Osteoblast (primary cell): ENCODE measurements around the gene AACS. TPM values are rescaled to one million over a fixed set of nuclear protein-coding genes. Genes with fewer than 3 reads are reported as not detected.

Experiments
- DNase-seq: peaks from one replicate; pipeline ENCODE4 v3.0.0; 2011; ENCODE audit warnings: low spot score, mixed read lengths; ENCODE audit not compliant: insufficient read length; ENCODE audit errors: missing footprints
- H2AFZ ChIP-seq: 2 replicates; pipeline ENCODE4 v1.6.0; 2011; ENCODE audit warnings: mild to moderate bottlenecking, low read length
- H3K27ac ChIP-seq: 2 replicates; pipeline ENCODE4 v1.5.1; 2011; ENCODE audit warnings: mild to moderate bottlenecking, low read depth, low read length, moderate library complexity
- H3K27me3 ChIP-seq: 2 replicates; pipeline ENCODE4 v1.6.0; 2012; ENCODE audit warnings: mild to moderate bottlenecking, control low read depth, inconsistent platforms, low read length, moderate library complexity; ENCODE audit not compliant: insufficient read depth
- H3K36me3 ChIP-seq: 2 replicates; pipeline ENCODE4 v1.5.1; 2011; ENCODE audit warnings: mild to moderate bottlenecking, low read length, control low read depth, moderate library complexity; ENCODE audit not compliant: insufficient read depth
- H3K4me1 ChIP-seq: 2 replicates; pipeline ENCODE4 v1.5.1; 2011; ENCODE audit warnings: mild to moderate bottlenecking, low read length, control low read depth, moderate library complexity; ENCODE audit not compliant: insufficient read depth
- H3K4me2 ChIP-seq: 2 replicates; pipeline ENCODE4 v1.6.0; 2011; ENCODE audit warnings: mild to moderate bottlenecking, low read length; ENCODE audit not compliant: insufficient read depth
- H3K4me3 ChIP-seq: fragments of 200-600 bp; sonication (generic); 3 replicates; pipeline ENCODE4 v1.5.1; 2012; ENCODE audit warnings: mild to moderate bottlenecking, low read length, inconsistent platforms; ENCODE audit not compliant: insufficient read depth
- H3K79me2 ChIP-seq: 2 replicates; pipeline ENCODE4 v1.6.0; 2012; ENCODE audit warnings: mild to moderate bottlenecking, low read length, control low read depth, inconsistent platforms; ENCODE audit not compliant: insufficient read depth
- H3K9me3 ChIP-seq: 2 replicates; pipeline ENCODE4 v1.5.1; 2011; ENCODE audit warnings: low read depth, low read length, control low read depth
- H4K20me1 ChIP-seq: 2 replicates; pipeline ENCODE4 v1.6.0; 2012; ENCODE audit warnings: mild to moderate bottlenecking, low read length, control low read depth; ENCODE audit not compliant: insufficient read depth
- CTCF ChIP-seq: IDR thresholded peaks from 2 replicates; pipeline ENCODE4 v1.5.1; 2011; ENCODE audit warnings: mild to moderate bottlenecking, low read depth, low read length, moderate library complexity; ENCODE audit errors: extremely low read depth
- total RNA-seq: library from RNA; depleted of rRNA; stranded (reverse); fragments of >200 nt; gene quantifications from 2 replicates; pipeline ENCODE4 v1.2.3, GENCODE V29; 2012

Gene AACS
- total RNA-seq, 1 donor, result 26.4 TPM

- peak overlapping the region; percentile 65 for H3K4me2 ChIP-seq
- no peak overlapping the region for H2AFZ ChIP-seq
- peak; percentile 100 for DNase-seq
- no peak overlapping the region for H3K27ac ChIP-seq
- H3K9me3 ChIP-seq, result no peaks in the 10 kb centered on the region
- H3K4me1 ChIP-seq, result peaks cover 4% of the 10 kb centered on the region
- no peaks in the 10 kb centered on the region for H3K79me2 ChIP-seq
- H4K20me1 ChIP-seq, result no peaks in the 10 kb centered on the region
- peak; percentile 97 for TF ChIP-seq CTCF
- no peaks in the 10 kb centered on the region for H3K36me3 ChIP-seq
- H3K27me3 ChIP-seq, result peaks cover 13% of the 10 kb centered on the region
- H3K4me3 ChIP-seq, result peak overlapping the region; percentile 42
Observed at GRCh38 chr12:125183187-125184067, 118.2 kb downstream of the AACS start.

GRCh38 chr12:125184213-125184967 lies 119.2 kb downstream of the AACS start:
- no peak overlapping the region for H3K4me2 ChIP-seq

GRCh38 chr12:125185311-125185739 lies 120.1 kb downstream of the AACS start:
- Histone ChIP-seq H3K36me3 (no peaks in the 10 kb centered on the region), H3K27me3 (peaks cover 30% of the 10 kb centered on the region), H3K27ac (no peak overlapping the region), H3K79me2 (no peaks in the 10 kb centered on the region), H3K4me3 (no peak overlapping the region), H4K20me1 (no peaks in the 10 kb centered on the region), H3K9me3 (no peaks in the 10 kb centered on the region), H2AFZ (no peak overlapping the region), H3K4me1 (peaks cover 4% of the 10 kb centered on the region), H3K4me2 (no peak overlapping the region)
- no peak for TF ChIP-seq CTCF
- no peak for DNase-seq

More at GRCh38 chr12:125184213-125184967, 119.2 kb downstream of the AACS start:
- Histone ChIP-seq H3K9me3 (no peaks in the 10 kb centered on the region), H3K4me1 (peaks cover 4% of the 10 kb centered on the region), H3K27me3 (peaks cover 23% of the 10 kb centered on the region), H3K27ac (no peak overlapping the region), H3K4me3 (no peak overlapping the region), H4K20me1 (no peaks in the 10 kb centered on the region), H3K36me3 (no peaks in the 10 kb centered on the region), H2AFZ (no peak overlapping the region), H3K79me2 (no peaks in the 10 kb centered on the region)
- DNase-seq, result no peak
- TF ChIP-seq CTCF, result no peak
